Prostate gland (tissue), 2 donors: ENCODE data around the gene MTPN.

Experiments used
- CTCF ChIP-seq, 4 experiments: fragments of 200-600 bp in 2 of 4; fragments of 450-650 bp in 2 of 4; sonication (generic) in 2 of 4; IDR thresholded peaks; 1 replicate in 3 of 4; 2 replicates in 1 of 4; pipeline ENCODE4 v1.5.1; 2016 to 2019; ENCODE audit warnings: antibody characterized with exemption in 4 of 4, mild to moderate bottlenecking in 2 of 4, moderate library complexity in 2 of 4
- POLR2A ChIP-seq: fragments of 450-650 bp; IDR thresholded peaks from one replicate; pipeline ENCODE4 v1.6.1; 2016; ENCODE audit warnings: antibody characterized with exemption, mild to moderate bottlenecking

- TF ChIP-seq CTCF (IDR thresholded peaks at IDR 0.05), result no peak
- no peak for TF ChIP-seq POLR2A
These were observed 97.9 kb downstream of the MTPN start for GRCh38 chr7:135879233-135879632.
